NCI-H1930 (cell line): Measurements from ENCODE around the gene FAM240A.

ENCODE experiments used
- DNase-seq, 2 experiments: peaks; one replicate each; lab custom pipeline; 2025; lab: John Stamatoyannopoulos, UW

The FAM240A gene

DNA sequence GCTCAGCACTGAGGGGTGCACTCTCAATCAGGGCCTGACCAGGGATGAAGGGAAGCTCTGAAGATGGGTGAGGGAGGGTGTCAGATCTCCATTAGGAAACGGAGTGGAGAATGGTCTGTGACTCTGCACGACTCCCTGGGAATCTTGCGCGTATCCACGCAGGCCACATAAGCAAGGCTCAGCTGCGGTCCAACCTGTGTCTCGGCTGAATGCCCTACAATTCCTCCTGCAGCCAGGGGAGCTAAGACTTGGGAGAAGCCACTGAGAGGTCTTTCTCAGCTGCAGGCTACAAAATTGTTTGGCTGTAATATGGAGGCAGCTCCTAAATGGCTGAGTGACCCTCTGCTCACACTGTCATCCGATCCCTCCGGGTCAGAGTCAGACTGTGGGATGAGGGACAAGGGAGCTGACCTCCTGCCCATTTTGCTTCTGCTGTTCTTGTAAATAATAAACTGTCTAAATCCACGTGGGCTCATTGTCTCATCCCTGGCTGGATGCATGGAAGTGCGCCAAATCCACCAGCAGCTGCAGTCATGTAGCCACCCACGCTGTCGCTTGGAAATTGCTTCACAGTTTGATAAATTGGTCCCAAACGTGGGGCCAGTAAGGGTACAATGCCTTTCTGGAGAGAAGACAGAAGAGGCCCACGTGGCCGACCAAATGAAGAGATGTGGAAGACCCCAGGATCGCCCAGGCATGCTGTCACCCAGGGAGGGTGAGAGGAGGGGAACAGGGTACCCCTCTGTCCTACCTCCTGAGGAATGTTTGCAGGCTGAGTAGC, 50.6 kb downstream of the FAM240A start:
- DNase-seq: no peak

DNA sequence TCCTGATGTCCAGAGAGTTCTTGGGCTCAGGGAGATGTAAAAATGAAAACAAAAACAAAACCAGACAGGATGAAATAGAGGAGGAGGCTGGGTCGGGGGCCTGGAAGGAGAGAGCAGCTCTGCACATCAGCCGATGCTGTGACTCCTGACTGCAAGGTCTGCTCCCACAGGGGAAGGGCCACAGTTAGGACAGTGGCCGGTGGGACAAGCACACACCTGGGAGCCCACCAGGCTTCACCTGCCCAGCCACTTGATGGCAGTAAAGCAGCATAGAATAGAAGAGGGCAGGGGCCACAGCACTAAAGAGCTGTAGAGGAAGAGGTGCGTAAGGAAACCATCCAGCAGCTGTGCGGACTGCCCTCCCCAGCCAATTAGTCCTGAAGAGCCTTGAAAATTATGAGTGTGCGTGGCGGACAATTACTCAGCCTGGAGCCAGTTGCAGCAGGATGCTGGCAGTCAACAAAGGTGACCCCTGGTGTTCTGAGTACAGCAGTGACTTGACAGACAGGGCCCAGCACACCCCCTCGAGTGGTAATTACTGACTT, 51.3 kb downstream of the FAM240A start:
- peak in 1 of 2 experiments; percentile 15 for DNase-seq

DNA sequence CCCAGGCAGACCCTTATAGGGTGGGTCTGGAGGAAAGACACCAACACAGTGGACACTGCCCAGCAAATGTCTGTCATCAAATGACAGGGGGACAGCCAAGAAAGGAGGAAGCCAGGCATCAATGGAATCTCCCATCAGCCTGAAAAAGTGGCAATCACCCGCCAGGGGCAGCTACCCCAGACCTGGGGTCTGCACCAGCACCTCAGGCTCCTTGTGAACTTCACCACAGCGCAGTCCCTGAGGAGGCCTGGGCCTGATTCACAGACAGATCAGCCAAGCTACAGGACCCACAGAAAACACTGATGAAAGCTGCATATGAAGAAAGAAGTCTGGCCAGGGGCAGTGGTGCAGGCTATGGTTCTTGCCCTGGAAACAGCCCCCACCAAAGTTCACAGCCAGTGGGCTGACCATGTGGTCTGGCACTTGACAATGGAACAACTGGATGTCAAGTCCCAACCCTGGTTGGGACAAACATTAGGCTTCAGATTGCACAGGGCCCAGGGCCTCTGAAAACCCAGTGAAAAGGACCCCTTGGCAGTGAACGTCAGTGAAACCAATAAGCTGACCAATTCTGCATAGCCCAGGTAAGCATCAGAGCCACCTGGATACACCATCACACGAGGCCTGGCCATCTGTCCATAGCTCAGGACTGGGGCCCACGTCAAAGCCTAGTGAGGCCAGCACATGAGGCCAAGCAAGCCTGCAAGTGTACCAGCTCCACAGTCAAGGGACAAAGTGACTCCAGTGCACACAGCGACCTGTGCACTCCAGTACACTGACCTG, 52.1 kb downstream of the FAM240A start:
- DNase-seq: no peak

DNA sequence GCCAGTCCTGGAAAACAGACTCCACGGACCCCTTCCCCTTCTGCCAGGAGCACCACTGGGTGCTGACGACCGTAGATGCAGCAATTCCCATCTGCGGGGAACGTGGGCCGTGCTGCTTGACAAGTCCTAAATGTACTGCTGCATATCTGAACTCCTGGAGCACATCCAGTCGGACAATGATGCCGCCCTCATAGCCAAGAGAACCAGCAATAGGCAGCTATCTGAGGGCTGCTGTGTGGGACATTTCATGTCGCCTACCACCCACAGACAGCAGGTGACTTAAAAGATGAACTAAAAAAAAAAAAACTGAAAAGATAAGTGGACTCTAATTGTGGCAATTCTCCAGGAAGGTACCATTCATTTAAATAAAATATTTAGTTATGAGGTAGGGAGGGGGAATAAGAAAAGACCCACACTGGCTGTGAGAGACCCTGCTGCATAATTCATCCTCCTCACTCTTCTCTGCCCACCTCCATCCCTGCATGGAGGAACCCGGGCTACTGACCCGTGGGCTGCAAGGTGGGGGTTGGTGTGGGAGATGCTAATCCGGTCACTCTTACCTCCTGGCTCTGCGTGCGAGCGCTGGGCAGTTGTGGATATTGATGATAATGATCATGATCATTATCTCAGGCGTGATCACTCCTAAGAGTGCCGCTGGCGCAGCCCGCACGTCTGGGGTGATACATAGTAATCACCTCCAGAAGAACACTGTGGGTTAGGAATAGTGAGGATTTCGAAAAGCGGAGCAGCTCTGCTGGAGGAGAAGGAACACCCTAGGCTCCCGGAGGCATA, 52.8 kb downstream of the FAM240A start:
- DNase-seq: no peak

DNA sequence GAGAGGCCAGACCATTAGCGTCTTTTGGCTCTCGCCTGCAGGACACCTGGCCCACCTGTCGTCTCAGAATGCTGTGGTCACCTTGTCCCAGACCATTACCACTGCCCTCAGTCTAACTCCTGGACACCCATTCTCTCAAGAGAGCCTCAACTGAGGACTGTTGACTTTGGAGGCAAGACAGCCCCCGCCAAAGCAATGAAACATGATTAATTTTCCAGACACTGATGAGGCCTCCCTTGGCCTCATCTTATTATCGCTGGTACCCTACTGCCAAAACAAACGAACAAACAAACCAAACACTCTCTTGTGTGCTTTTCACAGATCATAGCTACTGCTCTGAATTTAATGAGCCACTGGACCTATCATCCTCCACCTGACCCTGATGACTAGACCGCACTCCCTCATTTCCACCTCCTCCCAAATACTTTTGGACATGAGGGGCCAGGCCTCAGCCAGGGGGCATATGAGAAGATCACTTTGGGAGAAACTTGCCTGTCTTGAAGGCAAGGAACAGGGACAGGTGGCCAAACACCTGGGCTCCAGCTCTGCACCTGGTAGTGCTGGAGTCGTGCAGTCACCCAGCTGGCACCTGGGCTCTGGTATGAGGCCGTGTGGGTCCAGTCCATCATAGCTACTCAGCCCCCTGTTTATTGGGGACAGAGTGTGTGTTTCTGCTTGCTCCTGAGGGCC, 53.6 kb downstream of the FAM240A start:
- no peak for DNase-seq

DNA sequence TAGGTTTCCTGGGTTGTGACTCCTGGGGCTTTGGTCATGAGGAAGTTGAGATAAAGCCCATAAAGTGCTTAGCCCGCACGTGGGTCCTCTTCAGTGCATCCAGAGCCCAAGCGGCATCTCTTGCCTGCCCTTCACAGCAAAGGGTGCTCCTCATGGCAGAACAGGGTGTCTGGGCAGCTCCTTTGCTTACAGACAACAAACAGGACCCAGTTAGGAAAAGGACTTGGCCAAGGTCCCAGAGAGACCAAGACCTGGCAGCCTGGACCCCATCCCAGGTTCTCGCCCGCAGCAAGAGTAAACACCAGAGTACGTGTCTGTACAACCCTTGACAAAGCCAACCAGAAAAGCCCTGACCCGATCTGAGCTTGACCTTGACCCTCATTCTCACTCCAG, 54.1 kb downstream of the FAM240A start:
- no peak for DNase-seq

DNA sequence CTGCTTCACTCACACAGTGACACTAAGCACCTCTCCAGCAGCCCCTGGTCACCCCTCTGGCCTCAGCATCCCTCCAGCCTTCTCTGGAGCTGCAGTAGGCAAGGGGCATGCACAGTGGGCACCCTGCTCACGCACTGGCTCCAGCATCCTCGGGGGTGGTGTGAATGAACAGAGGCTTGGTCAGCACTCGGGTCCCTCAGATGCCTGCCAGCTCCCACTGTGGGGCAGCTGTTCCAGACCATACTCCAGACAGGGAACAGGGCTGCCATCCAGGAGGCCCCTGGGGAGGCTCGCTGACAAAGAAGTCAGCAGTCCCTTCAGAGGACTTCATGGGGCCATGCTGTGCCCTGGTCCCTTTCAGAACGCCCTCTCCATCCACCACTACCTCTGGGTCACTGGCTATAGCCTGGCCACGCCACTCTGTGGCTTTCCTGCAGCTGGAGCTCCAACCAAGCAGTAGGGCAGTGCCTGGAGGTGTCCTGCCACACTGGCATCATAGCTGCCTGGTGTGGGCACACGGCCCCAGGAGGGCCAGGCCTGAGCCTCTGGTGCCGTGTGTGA, 54.8 kb downstream of the FAM240A start:
- DNase-seq: no peak

DNA sequence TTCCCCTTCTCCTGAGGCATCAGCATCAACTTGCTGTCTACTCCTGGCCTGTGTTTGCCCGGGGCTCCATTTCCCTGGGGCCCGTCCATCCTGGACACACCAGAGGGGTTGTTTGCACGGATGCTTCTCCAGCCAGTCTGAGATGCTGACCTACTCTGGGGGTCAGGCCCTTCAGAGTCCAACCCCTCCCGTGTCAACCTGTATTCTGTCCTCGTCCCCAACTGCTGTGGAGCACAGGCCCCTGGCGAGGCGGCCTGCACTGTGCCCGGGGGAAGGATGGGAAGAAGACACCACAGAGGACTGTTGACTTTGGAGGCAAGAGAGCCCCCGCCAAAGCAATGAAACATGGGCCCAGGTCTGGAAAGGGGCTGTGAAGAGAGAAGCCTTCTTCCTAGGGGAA, 55.3 kb downstream of the FAM240A start:
- DNase-seq: no peak

DNA sequence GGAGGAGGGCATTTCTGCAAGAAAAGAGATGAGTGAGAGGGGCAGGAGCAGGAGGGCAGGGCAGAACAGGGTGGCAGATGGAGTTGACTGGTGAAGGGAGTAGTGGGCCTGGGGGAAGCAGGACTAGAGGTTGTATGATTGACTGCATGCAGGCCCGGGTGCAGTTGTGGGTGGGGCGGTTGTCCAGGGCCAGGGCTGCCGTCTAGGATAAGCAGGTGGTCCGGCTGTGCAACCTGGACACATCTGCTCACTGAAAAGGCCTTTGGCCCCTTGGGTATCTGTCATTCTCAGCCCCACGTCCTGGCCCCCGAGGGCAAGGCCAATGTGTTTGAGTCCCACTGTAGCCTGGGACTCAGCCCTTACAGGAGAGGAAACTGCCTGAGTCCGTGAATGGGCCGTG, 55.8 kb downstream of the FAM240A start:
- no peak for DNase-seq

DNA sequence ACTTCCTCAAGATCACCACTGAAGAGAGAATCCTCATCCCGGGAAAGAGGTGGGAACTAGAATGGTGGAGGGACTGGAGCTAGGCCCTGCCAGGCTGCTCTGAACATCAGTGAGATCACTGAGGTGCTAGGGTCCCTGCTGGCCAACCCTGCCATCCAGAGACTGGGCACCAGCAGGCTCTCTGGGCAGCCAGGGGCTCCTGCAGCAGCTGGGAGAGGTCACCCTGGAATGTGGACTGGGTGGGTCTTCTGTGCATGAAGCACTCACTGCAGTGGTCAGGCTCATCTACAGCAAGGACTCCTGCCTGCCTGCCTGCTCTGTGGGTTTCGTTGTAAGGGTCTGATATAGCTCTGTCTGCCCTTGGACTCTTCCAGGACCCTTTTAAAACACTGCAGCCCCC, 56.3 kb downstream of the FAM240A start:
- DNase-seq: no peak

DNA sequence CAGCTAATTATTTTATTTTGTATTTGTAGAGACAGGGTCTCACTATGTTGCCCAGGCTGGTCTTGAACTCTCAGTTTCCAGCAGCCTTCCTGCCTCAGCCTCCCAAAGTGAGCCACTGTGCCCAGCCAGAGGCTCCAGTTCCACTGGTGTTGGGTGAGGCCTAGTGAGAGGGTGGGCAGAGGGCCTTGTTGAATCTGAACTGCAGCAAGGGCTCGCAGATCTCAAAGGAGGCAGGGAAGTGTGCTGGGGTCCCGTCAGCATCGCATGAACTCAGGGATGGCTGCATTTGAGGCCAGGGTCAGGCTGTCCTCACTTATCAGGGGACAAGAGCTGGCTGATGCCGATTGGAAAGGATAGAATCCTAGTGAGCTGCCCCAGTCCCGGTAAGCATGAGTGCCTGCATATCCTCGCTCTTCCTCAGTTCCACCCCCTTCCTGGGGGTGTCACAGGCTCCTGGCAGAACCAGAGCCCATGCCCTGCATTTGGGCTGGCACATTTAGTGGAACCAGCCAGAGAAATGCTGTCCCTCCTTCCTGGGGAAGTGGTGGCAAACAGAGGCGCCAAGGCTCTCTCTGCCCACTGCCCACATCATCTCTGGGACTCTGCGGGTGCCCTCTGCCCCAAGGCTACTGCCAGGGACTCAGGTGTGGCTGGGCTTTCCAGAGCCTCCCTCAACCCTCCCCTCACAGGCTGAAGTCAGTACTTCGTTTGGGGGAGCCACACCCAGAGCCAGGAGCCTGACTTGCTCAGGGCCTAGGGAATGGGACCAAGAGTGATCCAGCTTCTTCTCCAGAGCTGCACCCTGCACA, 57.1 kb downstream of the FAM240A start:
- DNase-seq: no peak

DNA sequence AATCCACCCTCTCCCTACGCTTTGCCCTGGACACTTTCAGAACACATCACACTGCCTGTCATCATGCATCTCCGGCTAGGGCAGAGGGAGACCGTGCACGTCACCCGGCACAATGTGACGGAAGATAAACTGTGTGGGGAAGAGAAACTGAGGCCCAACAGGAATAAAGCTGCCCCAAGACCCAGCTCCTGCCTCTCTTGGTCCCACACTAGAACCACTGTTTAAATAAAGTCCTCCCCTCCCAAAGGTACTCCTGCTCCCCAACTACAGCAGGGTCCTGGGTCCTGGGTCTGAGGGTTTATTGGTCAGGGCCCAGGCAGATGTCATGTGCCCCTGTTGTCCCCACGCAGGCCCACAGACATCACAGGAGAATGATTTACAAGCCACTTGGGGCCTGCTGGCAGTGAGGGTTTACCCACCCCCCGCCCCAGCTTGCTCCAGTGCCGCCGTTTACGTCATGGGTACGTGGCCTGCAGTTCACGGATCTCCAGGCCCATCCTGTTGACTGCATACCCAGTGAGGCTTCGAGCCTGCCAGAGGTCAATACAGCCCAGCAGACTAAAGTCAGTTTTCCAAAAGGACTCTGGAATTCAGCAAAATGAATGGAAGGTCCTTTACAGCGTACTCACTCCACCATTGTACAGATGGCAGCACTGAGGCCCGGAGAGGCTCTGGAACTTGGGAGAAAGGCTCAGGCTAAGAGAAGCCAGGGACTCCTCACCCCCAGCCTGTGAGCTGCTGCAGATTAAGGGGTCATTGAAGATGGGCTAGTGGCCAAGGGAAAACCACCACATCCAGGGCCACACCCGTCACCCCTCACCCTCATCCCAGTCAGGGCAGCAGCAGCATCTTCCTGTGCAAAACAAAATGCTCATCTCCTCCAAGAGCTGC, 57.9 kb downstream of the FAM240A start:
- no peak for DNase-seq

DNA sequence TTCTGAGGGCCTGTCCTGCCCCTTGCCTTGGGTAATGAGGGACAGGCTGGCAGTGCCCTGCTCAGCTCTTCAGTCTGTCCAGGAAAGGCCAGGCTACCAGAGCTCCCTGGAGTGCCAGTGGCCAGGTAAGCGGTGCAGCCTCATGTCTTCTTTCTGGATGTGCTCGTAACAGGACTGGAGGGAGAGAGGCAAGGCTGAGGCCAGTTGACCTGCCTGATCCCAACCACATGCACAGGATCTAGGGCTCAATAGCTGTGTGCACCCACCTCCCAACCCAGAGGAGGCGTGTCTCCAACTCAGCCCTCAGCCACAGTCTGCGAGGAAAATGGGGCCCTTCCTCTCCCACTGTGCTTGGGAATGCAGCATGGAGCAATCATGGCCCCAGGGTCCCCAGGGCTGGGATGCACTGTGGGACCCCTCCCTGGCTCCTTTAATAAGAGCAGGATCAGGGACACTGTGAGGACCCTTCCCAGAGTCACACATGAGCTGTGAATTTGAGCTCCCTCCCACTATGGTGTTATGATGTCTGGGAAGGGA, 58.6 kb downstream of the FAM240A start:
- DNase-seq: no peak

DNA sequence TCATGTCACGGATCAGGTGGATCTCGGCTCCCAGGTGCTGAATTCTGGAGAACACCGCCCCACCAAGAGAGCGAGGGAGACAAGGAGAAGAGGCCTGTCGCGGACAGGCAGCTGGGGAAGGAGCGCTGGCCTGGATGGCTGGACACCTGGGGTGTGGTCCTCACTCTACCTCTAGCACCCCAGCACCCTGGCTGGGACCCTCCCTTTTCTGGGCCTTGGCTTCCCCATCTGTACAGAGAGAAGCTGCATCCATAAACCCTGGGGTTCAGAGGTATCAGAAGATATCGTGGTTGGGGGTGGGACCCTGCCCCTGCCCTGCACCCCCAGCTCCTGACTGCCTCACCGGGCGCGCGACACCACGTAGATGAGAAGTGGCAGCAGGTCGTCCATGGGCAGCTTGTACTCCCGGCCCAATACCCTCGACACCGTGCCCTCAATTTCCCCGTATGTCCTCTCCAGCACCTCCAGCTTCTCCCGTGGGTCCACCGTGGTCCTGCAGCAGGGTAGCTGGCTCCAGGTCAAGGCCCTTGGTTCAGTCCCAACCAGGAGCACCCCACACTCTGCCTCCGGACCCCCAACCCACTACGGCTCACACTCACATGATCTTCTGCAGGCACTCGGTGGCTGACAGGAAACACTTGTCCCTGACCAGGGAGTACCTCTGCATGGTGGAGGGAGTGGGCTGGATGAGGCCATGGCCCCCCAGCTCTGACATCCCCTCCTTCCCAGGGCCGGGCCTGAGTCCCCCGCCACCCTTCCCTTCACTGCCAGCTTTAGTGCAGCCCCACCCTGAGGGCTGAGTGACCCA, 59.4 kb downstream of the FAM240A start:
- DNase-seq: no peak

DNA sequence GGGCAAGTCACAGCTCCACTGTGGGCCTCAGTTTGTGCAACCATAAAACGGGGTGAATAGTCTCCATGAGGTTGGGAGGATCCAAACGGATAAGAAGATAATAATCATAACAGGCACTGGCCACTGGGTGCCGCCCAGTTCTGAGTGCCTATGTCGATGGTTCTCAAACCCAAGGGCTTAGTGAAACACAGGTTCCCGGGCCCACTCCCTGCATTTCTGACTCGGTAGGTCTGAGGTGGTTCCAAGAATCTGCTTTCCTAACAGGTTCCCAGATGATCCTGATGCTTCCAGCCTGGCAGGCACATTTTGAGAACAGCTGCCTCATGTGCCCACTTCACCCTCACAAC, 60.0 kb downstream of the FAM240A start:
- no peak for DNase-seq

DNA sequence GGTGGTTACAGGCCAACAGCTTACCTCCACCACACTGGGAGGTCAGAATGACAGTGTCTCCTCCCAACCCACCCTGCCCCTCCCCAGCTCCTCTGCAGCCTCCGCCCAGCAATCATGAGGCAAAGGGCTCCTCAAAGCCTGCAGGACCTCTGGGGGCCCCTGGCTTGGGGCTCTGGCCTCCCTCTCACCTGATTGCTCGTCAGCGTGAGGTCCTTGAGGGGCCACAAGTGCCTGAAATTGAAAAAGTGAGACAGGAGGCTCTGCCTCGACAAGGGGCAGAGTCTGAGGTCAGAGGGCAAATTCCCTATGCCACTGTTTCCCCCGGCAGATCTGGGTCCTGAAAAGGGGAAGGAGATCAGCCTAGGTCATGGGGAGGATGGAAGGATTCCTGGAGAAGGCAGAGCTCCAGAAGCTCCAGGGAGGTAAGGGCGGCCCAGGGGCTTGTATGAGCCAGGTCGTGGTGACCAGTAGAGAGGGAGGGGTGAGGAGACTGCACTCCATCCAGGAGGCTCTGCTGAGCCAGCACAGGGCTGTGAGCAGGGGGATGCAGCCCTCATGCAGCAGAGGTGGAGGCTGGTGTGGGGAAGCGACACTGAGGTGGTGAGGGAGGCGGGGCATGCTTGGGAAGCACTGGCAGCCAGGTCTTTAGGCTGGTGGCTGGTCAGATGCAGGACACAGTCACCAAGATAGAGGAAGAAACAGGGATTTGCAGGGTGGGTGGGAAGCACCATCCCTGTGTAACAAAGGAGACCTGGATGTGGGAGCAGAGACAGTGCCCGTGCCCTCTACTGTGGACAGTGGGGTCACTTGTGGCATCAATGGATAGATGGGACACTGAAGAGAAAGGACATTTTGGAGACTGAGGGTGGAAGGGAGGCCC, 61.1 kb downstream of the FAM240A start:
- DNase-seq: no peak

DNA sequence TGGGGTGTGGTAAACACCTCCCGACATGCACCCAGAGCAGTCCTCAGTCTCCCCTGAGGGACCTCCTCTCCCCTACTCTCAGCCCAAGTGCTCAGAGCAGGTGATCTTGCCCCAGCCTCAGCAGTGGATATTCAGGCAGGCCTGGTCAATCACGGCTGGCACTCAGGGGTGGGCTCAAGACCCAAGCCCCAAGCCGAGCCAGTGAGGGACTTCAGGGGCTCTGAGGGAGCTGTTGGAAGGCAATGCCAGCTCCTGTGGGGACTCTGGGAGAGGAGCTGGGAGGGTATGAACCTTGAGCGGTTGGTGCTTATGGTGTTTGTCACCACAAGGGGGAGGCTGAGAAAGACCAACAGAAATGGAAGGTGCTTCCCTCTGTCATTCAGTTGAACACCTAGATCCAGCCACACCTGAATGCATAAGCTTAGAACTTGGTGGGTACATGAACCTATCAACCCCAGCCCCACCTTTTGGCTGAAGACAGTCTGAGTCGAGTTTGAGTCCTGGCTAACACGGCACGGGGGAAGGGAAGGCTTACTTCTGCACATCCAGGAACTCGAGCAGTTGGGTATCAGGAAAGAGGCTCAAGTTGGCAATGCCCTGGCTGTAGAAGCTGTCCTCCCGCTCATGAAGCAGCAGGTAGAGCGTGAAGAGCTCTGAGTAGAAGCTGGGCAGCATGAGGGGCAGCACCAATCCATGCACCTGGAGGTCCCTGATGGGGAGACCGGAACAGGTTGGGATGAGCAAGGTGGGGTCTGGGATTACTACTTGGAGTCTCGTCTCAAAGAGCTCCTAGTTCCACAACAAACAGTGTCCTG, 61.9 kb downstream of the FAM240A start:
- DNase-seq: no peak
